ENCODE data around the gene MYO9A.
"Not testable (repeated sequence)": the region's sequence is repeated elsewhere in the genome, so short reads cannot be mapped to it uniquely, and the experiment has no call there.

Gene MYO9A

DNA sequence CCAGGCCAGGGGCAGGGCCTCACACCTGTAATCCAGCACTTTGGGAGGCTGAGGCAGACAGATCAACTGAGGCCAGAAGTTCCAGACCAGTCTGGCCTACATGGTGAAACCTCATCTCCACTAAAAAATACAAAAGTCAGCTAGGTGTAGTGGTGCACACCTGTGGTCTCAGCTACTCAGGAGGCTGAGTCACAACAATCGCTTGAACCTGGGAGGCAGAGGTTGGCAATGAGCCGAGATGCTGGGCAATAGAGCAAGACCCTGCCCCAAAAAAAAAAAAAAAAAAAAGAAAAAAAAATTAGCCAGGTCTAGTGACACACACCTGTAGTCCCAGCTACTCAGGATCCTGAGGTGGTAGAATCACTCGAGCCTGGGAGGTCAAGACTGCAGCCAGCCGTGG is 18.8 kb downstream of the MYO9A start:
- in situ Hi-C loops (cut with HindIII; ENCODE audit: low sequenced_read_pairs): no loop called here

DNA sequence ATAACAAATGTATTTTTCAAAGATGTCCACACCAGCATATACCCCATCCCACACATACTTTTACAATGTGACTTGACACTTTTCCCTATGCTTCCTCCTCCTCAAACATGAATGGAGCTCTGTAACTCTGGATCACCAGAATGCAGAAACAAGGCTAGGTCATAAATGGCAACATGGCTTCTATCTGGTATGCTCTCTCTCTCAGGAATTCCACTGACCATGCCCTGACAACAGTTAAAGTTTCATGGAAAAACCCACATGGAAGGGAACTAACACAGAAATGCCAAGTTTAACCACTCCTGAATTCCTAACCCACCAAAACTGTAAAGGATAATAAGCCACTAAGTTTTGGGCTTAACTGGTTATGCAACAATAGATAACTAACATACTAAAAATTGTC is 19.9 kb downstream of the MYO9A start:
- in situ Hi-C loops (cut with HindIII; ENCODE audit: low sequenced_read_pairs): no loop called here

DNA sequence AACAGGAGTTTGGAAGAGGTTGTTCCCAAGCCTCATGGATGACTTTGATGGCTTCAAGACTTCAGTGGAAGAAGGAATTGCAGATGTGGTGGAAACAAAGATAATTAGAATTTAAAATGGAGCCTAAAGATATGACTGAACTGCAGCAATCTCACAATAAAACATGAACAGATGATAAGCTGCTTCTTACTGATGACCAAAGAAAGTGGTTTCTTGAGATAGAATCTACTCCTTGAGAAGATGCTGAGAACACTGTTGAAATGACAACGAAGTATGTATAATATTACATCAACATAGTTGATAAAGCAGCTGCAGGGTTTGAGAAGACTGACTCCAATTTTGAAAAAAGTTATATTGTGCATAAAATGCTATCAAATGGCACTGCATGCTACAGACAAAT is 21.2 kb downstream of the MYO9A start:
- in situ Hi-C loops (cut with HindIII; ENCODE audit: low sequenced_read_pairs): no loop called here

DNA sequence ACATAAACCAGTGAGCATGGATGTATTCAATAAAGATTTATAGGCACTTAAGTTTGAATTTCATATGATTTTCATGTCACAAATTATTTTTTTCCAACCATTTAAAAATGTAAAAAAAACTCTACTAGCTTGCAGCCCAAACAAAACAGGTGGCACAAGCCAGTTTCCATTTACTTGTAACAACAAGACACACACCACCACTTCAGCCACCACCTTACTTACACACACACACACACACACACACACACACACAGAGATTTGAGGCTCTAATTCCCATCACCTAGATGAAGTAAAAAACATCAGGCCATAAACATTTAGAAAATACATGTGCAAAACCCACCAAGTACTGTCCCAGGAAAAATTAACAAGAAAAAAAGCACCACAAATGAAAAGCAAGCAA is 25.3 kb downstream of the MYO9A start:
- in situ Hi-C loops (cut with HindIII; ENCODE audit: low sequenced_read_pairs): no loop called here

DNA sequence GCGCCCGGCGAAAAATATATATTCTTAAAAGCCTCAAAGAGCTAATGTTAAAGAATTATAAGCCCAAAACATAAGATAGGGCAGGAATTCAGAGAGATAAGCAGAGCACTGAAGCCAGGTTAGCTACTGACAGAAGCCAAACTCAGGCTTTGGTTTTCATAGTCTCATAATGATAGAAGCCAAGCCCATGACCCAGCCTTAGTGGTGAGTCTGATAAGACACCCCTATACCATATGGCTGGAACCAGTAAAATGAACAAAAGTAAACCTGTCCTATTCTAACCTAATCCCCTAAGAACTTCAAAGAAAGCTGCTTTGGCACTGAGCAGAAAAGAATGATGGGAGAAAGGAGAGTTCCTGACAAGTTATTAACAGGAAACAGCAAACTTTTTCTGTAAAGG is 25.9 kb downstream of the MYO9A start:
- in situ Hi-C loops (cut with HindIII; ENCODE audit: low sequenced_read_pairs): no loop called here

DNA sequence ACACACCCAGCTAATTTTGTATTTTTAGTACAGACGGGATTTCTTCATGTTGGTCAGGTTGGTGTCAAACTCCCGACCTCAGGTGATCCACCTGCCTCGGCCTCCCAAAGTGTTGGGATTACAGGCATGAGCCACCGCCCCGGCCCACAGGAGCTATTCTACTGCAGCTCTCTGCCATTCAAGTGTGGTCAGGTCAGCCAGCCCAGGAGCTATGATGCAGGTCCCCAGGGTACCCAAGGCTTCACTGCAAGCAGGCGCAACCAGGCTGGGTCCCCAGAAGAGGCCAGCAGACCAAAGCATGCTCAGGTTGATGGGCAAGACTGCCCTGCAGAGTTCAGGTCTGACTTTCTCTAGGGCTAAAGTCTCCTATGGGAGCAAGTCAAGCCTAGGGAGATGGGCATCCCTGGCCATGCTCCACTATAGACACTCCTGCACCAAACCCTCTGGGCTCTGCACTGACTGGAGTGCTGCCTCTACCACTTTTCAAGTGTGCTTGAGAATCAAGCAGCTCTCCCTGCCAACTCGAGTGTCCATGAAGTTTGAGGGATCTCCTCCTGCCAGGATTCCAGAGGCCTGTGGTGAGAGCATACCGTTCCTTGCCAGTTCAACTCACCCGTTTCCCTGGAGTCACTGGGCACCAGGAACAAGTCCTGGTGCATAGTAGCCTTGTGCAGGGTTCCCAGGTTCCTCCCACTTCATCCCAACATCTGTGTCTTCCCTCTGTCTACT is 30.9 kb downstream of the MYO9A start:
- in situ Hi-C loops (cut with HindIII; ENCODE audit: low sequenced_read_pairs): no loop called here

DNA sequence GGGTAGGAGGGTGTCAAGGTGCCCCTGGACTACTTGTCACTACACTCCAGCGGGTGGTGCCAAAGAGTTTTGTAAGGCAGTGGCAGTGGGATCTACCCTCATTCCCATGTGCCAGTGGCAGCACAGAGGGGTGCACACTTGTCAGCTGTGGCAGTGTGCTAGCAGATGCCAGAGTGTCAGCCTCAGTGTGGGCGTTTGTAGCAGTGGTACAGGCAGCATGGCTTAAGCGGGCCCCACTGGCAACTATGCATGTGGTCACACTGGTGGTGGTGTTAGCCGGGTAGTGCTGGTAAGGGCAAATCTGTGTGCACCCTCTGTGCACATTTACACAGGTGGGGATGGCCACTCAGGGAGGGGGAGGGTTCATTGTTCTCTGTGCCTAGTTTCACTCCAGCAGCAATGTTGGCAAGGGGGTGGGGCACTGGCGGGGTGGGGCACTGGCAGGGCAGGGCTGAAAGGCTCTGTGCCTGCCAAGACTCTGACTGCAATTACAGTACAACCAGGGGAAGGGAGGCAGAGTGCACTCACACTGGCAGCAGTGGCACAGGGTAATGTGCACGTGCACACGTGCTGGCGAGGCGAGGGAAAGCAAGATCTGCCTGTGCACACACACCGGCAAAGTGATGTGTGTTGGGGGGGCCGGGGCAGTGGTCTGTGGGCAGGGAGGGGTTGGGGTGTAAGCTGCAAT is 31.8 kb downstream of the MYO9A start:
- in situ Hi-C loops (cut with HindIII; ENCODE audit: low sequenced_read_pairs): no loop called here

DNA sequence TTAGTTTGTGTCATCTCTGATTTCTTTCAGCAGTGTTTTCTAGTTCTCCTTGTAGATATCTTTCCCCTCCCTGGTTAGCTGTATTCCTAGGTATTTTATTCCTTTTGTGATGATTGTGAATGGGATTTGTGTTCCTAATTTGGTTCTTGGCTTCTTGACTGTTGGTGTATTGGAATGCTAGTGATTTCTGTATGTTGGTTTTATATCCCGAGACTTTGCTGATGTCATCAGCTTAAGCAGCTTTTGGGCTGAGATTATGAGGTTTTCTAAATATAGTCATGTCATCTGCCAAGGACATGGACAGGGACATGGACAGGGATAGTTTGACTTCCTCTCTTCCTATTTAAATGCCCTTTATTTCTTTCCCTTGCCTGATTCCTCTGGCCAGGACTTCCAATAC is 35.8 kb downstream of the MYO9A start:
- in situ Hi-C loops (cut with HindIII; ENCODE audit: low sequenced_read_pairs): no loop called here

DNA sequence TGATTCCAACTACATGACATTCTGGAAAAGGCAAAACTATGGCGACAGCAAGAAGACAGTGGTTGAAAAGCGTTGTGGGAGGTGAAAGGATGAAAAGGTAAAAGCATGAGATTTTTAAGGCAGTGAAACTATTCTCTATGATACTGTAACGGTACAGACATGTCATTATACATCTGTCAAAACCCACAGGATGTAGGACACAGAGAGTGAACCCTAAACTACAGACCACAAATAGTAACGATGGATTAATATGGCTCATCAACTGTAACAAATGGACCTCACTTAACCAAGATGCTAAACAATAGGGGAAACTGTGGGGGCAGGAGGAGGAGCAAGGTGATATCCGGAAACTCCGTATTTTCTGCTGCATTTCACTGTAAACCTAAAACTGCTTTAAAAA is 39.1 kb downstream of the MYO9A start:
- in situ Hi-C loops (cut with HindIII; ENCODE audit: low sequenced_read_pairs): no loop called here

DNA sequence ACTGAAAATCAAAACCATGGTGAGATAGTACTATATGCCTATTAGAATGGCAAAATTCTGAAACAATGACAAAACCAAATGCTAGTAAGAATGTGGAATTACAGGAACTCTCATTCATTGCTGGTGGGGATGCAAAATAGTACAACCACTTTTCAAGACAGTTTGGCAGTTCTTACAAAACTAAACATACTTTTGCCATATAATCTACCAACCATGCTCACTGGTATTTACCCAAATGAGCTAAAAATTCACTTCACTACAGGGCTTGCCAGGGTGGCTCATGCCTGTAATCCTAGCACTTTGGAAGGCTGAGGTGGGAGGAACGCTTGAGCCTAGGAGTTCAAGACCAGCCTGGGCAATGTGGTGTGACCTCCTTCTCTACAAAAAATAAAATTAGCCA is 40.0 kb downstream of the MYO9A start:
- in situ Hi-C loops (cut with HindIII; ENCODE audit: low sequenced_read_pairs): no loop called here

DNA sequence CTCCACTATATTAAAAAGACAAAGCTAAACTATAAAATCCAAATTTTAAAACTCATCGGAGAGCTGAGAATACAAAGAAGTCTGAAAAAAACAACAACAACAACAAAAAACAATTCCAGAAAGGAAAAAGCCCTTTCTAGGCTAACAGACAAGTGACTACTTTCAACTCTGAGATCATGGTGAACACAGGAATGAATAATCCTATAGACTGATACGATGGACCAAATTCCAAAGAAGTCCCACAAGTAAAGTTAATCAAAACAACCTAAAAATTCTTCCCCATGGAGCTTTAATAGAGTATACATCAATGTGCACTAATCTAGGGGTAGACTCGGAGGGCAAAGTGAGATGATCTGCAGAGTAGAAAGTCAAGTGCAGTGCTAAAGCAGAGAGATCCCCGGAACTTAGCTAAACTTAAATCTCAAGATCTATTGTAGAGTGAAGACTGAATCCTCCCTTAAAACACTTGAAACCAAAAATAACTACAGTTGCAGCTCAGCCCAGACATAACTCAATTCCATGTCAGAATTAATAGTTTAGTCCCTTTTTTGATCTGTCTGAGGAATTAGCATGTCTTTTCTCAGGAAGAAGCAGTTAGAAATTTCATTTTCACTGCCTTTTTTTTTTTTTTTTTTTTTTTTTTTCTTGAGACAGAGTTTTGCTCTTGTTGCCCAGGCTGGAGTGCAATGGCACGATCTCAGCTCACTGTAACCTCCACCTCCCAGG is 43.5 kb downstream of the MYO9A start:
- in situ Hi-C loops (cut with HindIII; ENCODE audit: low sequenced_read_pairs): no loop called here

DNA sequence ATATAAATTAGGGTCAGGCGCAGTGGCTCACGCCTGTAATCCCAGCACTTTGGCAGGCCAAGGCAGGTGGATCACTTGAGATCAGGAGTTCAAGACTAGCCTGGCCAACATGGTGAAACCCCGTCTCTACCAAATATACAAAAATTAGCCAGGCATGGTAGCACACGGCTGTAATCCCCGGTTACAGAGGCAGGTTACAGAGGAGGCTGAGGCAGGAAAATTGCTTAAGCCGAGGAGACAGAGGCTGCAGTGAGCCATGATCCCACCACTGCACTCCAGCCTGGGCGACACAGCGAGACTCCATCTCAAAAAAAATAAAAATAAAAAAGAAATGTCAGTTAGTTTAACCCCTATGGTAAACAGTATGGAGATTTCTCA is 46.5 kb downstream of the MYO9A start:
- in situ Hi-C loops (cut with HindIII; ENCODE audit: low sequenced_read_pairs): not testable (repeated sequence)

DNA sequence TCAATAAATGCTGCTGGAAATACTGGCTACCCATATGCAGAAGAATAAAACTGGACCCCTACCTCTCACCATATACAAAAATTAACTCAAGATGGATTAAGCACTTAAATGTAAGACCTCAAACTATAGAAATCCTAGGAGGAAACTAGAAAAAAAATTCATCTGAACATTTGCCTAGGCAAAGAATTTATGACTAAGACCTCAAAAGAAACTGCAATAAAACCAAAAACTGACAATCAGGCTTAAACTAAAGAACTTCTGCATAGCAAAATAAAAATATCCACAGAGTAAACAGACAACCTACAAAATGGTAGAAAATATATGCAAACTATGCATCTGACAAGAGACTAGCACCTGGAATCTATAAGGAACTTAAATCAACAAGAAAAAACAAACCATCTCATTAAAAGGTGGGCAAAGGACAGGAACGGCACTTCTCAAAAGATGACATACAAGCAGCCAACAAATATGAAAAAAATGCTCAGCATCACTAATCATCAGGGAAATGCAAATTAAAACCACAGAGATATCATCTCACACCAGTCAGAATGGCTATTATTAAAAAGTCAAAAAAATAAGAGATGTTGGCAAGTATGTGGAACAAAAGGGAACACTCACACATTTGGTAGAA is 47.0 kb downstream of the MYO9A start:
- in situ Hi-C loops (cut with HindIII; ENCODE audit: low sequenced_read_pairs): no loop called here

DNA sequence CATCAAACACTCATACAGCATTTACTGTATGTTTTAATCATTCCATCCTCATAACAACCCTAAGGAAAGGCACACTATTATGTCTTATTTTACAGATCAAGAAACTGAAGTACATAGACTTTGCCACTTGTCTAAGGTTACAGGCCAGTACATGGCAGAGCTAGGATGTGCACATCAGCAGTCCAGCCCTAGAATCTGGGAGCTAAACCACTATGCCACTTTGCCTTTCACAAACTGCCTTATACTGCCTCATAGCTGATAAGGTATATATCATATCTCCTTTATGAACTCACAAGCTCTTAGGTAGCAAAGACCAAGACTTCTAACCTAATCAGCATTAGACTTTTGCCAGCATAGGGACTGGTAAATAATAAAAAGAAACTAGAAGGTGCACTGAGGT is 49.1 kb downstream of the MYO9A start:
- in situ Hi-C loops (cut with HindIII; ENCODE audit: low sequenced_read_pairs): no loop called here

DNA sequence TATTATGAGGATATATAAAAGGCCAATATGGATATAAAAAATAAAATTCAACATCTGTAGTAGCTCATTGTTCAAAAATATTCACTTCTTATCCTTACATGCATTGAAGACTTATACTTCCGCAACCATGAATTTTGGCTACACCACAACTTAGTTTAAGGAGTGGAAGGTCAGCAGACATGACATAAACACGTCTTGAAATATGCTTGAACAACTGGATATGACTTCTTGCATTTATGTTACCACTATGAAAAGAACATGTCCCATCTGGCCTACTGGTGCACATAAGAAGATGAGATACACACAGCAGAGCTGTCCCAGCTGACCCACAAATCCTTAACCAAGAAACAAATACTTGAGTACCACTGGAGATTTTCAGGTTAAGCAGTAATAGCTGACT is 52.1 kb downstream of the MYO9A start:
- in situ Hi-C loops (cut with HindIII; ENCODE audit: low sequenced_read_pairs): no loop called here

DNA sequence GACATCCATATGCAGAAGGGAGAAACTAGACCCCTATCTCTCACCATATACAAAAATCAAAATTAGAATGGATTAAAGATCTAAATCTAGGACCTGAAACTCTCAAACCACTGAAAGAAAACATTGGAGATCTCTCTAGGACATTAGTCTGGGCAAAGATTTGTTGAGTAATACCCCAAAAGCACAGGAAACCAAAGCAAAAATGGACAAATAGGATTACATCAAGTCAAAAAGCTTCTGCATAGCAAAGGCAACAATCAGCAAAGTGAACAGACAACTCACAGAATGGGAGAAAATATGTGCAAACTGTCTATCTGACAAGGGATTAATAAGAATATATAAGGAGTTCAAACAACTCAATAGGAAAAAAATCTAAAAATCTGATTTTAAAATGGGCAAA is 54.8 kb downstream of the MYO9A start:
- in situ Hi-C loops (cut with HindIII; ENCODE audit: low sequenced_read_pairs): no loop called here

DNA sequence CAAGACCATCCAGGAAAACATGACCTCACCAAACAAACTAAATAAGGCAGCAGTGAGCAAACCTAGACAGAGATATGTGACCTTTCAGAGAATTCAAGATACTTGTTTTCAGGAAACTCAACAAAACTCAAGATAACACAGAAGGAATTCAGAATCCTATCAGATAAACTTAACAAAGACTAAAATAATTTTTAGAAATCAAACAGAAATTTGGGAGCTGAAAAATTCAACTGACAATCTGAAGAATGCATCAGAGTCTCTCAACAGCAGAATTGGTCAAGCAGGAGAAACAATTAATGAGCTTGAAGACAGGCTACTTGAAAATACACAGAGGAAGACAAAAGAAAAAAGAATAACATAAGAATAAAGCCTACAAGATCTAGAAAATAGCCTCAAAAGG is 55.6 kb downstream of the MYO9A start:
- in situ Hi-C loops (cut with HindIII; ENCODE audit: low sequenced_read_pairs): no loop called here

DNA sequence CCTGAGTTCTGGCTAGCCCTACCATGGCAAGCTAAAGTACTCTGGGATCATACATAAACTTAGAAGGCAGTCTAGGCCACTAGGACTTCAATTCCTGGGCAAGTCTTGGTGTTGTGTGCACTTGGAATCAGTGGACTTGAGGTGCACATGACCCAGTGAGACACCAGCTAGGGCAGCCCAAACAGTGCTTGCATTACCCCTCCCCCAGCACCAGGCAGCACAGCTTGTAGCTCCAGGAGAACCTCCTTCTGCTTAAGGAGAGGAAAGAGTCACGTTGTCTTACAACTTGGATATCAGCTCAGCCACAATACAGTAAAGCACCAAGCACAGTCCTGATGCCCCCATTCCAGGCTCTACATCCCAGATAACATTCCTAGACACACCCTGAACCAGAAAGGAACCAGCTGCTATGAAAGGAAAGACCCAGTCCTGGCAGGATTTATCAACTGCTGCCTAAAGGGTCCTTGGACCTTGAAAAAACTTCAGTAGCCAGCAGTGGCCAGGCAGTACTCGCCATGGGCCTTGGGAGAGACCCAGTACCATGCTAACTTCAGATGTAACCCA is 57.2 kb downstream of the MYO9A start:
- in situ Hi-C loops (cut with HindIII; ENCODE audit: low sequenced_read_pairs): no loop called here

DNA sequence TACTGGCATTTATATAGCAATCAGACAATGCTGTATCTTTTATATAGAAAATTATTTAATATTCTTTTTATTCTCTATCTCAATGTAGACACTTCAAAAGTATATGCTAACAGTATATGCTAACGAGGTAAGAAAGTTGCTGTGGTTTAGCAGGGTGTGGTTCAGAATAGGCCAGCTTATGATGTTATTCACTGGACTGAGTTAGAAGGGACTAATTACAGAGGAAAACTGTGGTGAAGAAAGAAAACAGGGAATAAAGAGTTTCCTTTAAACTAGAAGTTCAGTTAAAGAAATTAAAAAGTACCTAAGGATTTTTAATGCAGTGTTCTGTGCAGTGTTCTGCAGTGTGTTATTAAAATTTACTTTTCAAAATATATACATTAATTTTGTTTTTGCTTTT is 59.4 kb downstream of the MYO9A start:
- in situ Hi-C loops (cut with HindIII; ENCODE audit: low sequenced_read_pairs): no loop called here

DNA sequence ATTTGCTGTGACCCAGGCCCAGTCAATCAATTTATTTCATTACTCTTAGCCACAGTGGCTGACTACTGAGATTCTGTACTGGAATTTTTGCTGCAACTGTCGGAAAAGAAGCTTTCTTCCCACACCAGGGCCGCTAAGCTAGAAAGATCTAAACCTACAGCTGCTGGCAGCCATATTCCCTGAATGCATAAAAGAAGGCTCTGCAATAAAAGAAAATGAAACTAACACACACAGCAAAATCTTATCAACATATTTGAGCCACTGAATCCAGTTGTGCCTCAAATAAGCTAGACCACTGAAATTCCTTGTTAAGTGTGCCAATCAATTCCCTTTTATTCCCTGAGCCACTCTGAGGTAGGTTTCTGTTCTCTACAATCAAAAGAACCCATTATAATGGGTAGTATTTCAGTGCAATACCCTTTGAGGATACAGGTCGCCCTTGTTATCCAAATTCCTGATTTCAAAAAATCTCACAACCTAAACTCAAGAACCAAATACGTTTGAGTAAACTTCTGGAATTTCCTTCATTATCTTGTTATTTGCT is 60.3 kb downstream of the MYO9A start:
- in situ Hi-C loops (cut with HindIII; ENCODE audit: low sequenced_read_pairs): no loop called here

DNA sequence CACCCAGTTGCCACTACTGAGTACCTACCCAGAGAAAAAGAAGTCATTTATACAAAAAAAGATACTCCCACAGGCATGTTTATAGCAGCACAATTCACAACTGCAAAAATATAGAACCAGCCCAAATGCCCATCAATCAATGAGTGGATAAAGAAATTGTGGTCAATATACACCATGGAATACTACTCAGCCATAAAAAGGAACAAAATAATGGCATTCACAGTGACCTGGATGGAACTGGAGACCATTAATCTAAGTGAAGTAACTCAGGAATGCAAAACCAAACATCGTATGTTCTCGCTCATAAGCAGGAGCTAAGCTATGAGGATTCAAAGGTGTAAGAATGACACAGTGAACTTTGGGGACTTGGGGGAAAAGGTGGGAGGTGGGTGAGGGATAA is 61.7 kb downstream of the MYO9A start:
- in situ Hi-C loops (cut with HindIII; ENCODE audit: low sequenced_read_pairs): not testable (repeated sequence)

Measured in DLD1 (cell line).